Measurements from ENCODE around the gene MAN2A2.
A peak's percentile ranks its signal among the peaks of the same experiment; 100 is the strongest.
"Not testable (repeated sequence)": the region's sequence is repeated elsewhere in the genome, so short reads cannot be mapped to it uniquely, and the experiment has no call there.

Gene MAN2A2

DNA sequence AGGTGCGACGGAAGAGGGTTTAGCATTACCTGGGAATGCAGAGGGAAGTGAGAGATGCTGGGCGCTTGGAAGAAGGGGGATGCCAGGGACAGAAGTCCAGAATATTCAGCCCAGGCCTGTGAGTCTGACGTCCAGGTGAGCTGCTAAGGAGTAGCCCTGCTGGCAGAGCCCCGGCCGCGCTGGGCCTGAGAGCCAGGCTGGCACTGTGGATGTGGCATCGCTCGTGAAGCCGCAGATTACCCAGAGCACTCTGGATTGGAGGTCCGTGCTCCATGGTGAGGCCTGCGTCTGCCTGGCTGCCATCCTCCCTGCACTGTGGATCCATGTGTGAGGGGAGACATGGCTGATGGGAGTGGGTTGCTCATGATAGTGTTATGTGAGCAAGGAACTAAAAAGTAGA lies 14.5 kb downstream of the MAN2A2 start:
- H3K9me3 ChIP-seq (ENCODE audit: low read length): no peaks in the 10 kb centered on the region
- peaks cover 65% of the 10 kb centered on the region for H3K36me3 ChIP-seq (ENCODE audit: insufficient read depth, low read length)
- no peaks in the 10 kb centered on the region for H3K27me3 ChIP-seq (ENCODE audit: insufficient read depth, low read length)
- H3K4me3 ChIP-seq (ENCODE audit: low read length): no peak overlapping the region
- no peaks in the 10 kb centered on the region for H3K4me1 ChIP-seq (ENCODE audit: insufficient read depth, low read length)
- H2AFZ ChIP-seq (ENCODE audit: low read depth, low read length): no peak overlapping the region

DNA sequence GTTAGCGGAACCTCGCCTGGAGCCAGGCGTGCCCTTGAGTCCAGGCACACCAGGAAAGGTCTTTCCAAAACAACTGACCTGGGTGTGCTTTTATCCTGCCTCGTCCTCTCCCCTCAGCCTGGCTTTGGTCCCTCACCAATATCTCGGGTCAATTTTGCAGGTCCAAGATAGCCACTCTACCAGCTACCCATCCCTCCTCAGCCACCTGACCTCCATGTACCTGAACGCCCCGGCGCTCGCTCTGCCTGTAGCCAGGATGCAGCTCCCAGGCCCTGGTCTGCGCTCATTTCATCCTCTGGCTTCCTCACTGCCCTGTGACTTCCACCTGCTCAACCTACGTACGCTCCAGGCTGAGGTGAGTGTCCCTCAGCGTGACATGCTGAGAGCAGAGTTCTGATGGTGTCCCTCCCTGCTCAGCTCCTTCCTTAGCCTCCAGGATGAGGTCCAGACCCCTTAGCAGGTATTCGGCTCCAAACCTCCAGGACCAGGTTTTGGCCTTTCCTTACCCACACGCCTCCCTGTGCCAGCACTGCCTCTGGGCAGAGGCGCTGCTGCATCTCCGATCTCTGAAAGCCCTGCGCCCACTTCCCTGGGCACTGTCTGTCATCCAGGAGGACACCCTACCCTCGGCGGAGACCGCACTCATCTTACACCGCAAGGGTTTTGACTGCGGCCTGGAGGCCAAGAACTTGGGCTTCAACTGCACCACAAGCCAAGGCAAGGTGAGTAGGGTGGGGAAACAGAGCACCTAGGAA lies 15.1 kb downstream of the MAN2A2 start:
- Histone ChIP-seq H3K9me3 (ENCODE audit: low read length) (no peaks in the 10 kb centered on the region), H3K4me3 (ENCODE audit: low read length) (no peak overlapping the region), H3K27me3 (ENCODE audit: insufficient read depth, low read length) (no peaks in the 10 kb centered on the region), H3K36me3 (ENCODE audit: insufficient read depth, low read length) (peaks cover 59% of the 10 kb centered on the region), H3K4me1 (ENCODE audit: insufficient read depth, low read length) (no peaks in the 10 kb centered on the region), H2AFZ (ENCODE audit: low read depth, low read length) (no peak overlapping the region)

DNA sequence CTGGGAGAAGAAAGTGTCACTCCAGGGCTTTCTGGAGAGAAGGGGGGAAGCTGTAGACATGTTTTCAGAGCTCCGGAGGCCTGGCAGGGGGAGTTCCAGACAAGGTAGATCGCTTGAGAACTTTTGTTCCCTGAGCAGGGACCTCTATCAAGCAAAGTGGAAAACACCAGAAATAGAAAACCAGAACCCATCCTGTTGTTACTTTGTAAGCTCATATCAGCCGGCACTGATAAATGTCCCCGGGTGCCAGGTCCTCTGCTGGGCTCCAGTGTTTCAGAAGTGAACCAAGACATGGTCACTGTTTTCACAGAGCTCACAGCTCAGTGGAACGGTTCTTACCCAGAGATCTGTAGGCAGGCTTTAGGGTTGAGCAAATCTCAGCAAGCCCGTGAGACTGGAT lies 15.7 kb downstream of the MAN2A2 start:
- peaks cover 53% of the 10 kb centered on the region for H3K36me3 ChIP-seq (ENCODE audit: insufficient read depth, low read length)
- no peak overlapping the region for H3K4me3 ChIP-seq (ENCODE audit: low read length)
- no peaks in the 10 kb centered on the region for H3K27me3 ChIP-seq (ENCODE audit: insufficient read depth, low read length)
- no peaks in the 10 kb centered on the region for H3K9me3 ChIP-seq (ENCODE audit: low read length)
- no peaks in the 10 kb centered on the region for H3K4me1 ChIP-seq (ENCODE audit: insufficient read depth, low read length)
- no peak overlapping the region for H2AFZ ChIP-seq (ENCODE audit: low read depth, low read length)

DNA sequence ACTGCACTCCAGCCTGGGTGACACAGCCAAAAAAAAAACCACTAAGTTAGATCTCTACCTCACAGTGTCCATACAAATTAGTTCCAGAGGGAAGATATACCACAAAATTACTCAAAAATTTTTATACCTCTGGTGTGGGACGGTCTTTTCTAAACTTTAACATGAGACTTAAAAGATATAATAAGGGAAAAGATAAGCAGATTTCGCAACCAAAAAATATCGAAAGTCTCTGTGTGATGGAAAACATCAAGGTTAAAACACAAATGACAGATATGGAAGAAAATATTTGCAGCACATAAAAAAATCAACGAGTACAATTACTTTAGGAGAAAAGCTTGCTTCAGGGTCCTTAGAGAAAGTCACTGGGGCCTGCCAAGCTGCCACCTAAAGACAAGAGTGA lies 18.8 kb downstream of the MAN2A2 start:
- Histone ChIP-seq H3K27me3 (ENCODE audit: insufficient read depth, low read length) (no peaks in the 10 kb centered on the region), H3K9me3 (ENCODE audit: low read length) (no peaks in the 10 kb centered on the region), H3K4me3 (ENCODE audit: low read length) (no peak overlapping the region), H3K4me1 (ENCODE audit: insufficient read depth, low read length) (no peaks in the 10 kb centered on the region), H2AFZ (ENCODE audit: low read depth, low read length) (no peak overlapping the region), H3K36me3 (ENCODE audit: insufficient read depth, low read length) (peaks cover 37% of the 10 kb centered on the region)

- H3K27me3 ChIP-seq (ENCODE audit: insufficient read depth, low read length); H3K9me3 ChIP-seq (ENCODE audit: low read length); H3K4me1 ChIP-seq (ENCODE audit: insufficient read depth, low read length); H3K4me3 ChIP-seq (ENCODE audit: low read length); H2AFZ ChIP-seq (ENCODE audit: low read depth, low read length): not testable (repeated sequence)
- H3K36me3 ChIP-seq (ENCODE audit: insufficient read depth, low read length): peaks cover 28% of the 10 kb centered on the region
Observed at GRCh38 chr15:90922712-90923322, 19.7 kb downstream of the MAN2A2 start.

DNA sequence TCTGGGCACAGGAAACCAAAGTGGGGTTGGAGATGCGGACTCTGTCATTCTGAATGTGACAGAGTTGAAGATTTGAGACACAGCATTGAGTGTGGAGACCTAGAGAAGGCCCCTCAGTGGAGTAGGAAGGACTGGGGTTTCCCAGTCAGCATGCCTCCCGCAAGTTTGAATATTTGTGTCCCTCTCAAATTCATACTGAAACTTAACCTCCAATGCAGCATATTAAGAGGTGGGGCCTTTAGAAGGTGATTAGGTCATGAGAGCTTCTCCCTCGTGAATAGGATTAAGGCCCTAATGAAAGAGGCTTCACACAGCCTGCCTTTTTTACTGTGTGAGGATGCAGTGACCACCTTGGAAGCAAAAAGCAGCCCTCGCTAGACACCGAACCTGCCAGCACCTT lies 21.3 kb downstream of the MAN2A2 start:
- Histone ChIP-seq H3K4me1 (ENCODE audit: insufficient read depth, low read length) (no peaks in the 10 kb centered on the region), H3K9me3 (ENCODE audit: low read length) (no peaks in the 10 kb centered on the region)

DNA sequence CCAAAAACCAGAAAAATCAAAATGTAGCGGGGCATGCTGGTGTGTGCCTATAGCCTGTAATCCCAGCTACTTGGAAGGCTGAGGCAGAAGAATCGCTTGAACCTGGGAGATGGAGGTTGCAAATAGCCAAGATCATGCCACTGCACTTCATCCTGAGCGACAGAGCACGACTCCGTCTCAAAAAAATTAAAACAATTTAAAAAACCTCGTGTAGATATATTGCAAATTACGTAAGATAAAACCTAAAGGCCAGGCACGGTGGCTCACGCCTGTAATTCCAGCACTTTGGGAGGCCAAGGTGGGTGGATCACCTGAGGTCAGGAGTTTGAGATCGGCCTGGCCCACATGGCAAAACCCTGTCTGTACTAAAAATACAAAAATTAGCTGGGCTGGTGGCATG lies 23.7 kb downstream of the MAN2A2 start:
- not testable (repeated sequence) for H3K9me3 ChIP-seq (ENCODE audit: low read length); H2AFZ ChIP-seq (ENCODE audit: low read depth, low read length); H3K27me3 ChIP-seq (ENCODE audit: insufficient read depth, low read length); H3K36me3 ChIP-seq (ENCODE audit: insufficient read depth, low read length); H3K4me3 ChIP-seq (ENCODE audit: low read length); H3K4me1 ChIP-seq (ENCODE audit: insufficient read depth, low read length)

More for the DNA sequence above, 21.3 kb downstream of the MAN2A2 start:
- Histone ChIP-seq H2AFZ (ENCODE audit: low read depth, low read length) (no peak overlapping the region), H3K27me3 (ENCODE audit: insufficient read depth, low read length) (no peaks in the 10 kb centered on the region), H3K4me3 (ENCODE audit: low read length) (no peak overlapping the region), H3K36me3 (ENCODE audit: insufficient read depth, low read length) (peaks cover 18% of the 10 kb centered on the region)

DNA sequence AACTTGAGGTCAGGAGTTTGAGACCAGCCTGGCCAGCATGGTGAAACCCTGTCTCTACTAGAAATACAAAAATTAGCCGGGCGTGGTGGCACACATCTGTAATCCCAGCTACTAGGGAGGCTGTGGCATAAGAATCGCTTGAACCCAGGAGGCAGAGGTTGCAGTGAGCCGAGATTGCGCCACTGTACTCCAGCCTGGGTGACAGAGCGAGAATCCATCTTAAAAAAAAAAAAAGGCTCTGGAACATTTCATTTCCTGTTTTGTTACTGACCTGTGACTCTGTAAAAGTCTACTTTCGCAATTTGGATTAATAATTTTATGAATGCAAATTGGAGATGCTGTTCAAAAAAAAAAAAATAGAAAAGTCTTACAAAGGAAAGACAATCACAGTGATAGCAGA lies 25.0 kb downstream of the MAN2A2 start:
- not testable (repeated sequence) for H3K9me3 ChIP-seq (ENCODE audit: low read length)

DNA sequence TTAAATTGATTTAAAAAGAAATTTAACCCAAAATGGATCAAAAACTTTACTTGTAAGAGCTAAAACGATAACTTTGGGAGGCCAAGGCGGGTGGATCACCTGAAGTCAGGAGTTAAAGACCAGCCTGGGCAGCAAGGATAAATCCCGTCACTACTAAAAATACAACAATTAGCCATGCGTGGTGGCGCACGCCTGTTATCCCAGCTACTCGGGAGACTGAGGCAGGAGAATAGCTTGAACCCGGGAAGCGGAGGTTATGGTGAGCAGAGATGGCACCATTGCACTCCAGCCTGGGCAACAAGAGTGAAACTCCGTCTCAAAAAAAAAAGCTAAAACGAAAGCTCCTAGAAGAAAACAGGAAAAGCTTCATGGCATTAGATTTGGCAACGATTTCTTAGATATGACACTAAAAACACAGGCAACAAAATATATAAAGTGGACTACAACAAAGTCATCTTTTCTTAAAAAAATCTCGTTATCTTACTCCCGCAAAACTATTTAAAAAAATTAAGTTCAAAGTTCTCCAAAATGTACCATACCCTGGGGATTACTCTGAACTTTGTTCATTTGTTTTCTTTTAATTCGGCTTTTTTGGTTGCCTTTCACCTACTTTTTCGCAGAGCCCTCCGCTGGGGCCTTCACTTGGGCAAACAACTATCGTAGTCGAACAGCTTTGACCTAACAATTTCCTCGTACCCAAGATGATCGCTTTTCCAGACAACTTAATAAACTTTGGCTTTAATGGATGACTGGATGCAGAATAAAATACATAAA lies 26.3 kb downstream of the MAN2A2 start:
- Histone ChIP-seq H3K9me3 (ENCODE audit: low read length) (no peaks in the 10 kb centered on the region), H3K4me1 (ENCODE audit: insufficient read depth, low read length) (peaks cover 17% of the 10 kb centered on the region), H3K36me3 (ENCODE audit: insufficient read depth, low read length) (no peaks in the 10 kb centered on the region), H3K4me3 (ENCODE audit: low read length) (no peak overlapping the region), H3K27me3 (ENCODE audit: insufficient read depth, low read length) (no peaks in the 10 kb centered on the region), H2AFZ (ENCODE audit: low read depth, low read length) (no peak overlapping the region)

More for the DNA sequence above, 25.0 kb downstream of the MAN2A2 start:
- H3K36me3 ChIP-seq (ENCODE audit: insufficient read depth, low read length); H3K27me3 ChIP-seq (ENCODE audit: insufficient read depth, low read length); H2AFZ ChIP-seq (ENCODE audit: low read depth, low read length); H3K4me3 ChIP-seq (ENCODE audit: low read length): not testable (repeated sequence)
- H3K4me1 ChIP-seq (ENCODE audit: insufficient read depth, low read length): peaks cover 12% of the 10 kb centered on the region

DNA sequence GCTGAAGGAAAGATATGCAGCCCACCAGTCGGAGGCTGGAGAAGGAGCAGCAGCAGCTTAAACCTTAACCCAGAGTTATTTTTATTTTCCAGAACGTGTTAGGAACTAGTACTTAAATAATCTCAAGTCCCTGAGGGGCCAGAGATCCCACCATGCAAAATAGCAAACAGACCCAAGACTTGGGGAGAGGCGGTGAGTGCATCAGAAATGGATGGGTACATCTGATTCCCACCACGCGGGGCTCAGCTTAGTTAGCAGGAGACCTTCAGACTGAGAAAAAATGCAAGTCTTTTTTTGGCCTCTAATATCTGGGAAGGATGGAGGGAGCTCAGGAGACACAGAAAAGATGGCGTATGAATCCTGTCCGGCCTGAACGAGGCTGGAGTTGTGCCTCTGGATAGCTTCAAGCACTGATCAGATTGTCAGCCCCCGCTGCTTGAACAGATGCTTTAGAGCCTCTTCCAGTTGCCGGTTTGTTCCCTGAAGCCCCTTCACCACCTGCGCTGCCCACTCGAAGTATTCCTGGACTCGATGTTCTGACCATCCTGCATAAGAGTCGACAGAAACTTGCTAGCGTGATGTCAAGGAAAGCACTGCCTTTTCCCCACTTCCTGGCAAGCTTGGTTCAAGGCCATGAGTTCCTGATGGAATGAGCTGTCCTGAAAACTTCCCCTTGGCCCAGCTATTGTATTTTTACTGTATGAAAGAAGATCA lies 27.9 kb downstream of the MAN2A2 start:
- Histone ChIP-seq H3K4me1 (ENCODE audit: insufficient read depth, low read length) (peaks cover 28% of the 10 kb centered on the region), H3K4me3 (ENCODE audit: low read length) (peak overlapping the region; percentile 62), H3K9me3 (ENCODE audit: low read length) (no peaks in the 10 kb centered on the region), H2AFZ (ENCODE audit: low read depth, low read length) (no peak overlapping the region), H3K36me3 (ENCODE audit: insufficient read depth, low read length) (no peaks in the 10 kb centered on the region), H3K27me3 (ENCODE audit: insufficient read depth, low read length) (no peaks in the 10 kb centered on the region)

- Histone ChIP-seq H3K36me3 (ENCODE audit: insufficient read depth, low read length) (no peaks in the 10 kb centered on the region), H3K27me3 (ENCODE audit: insufficient read depth, low read length) (no peaks in the 10 kb centered on the region), H3K4me1 (ENCODE audit: insufficient read depth, low read length) (peaks cover 32% of the 10 kb centered on the region), H2AFZ (ENCODE audit: low read depth, low read length) (no peak overlapping the region), H3K9me3 (ENCODE audit: low read length) (no peaks in the 10 kb centered on the region), H3K4me3 (ENCODE audit: low read length) (peak overlapping the region; percentile 62)
Observed at GRCh38 chr15:90931575-90931827, 28.4 kb downstream of the MAN2A2 start.

DNA sequence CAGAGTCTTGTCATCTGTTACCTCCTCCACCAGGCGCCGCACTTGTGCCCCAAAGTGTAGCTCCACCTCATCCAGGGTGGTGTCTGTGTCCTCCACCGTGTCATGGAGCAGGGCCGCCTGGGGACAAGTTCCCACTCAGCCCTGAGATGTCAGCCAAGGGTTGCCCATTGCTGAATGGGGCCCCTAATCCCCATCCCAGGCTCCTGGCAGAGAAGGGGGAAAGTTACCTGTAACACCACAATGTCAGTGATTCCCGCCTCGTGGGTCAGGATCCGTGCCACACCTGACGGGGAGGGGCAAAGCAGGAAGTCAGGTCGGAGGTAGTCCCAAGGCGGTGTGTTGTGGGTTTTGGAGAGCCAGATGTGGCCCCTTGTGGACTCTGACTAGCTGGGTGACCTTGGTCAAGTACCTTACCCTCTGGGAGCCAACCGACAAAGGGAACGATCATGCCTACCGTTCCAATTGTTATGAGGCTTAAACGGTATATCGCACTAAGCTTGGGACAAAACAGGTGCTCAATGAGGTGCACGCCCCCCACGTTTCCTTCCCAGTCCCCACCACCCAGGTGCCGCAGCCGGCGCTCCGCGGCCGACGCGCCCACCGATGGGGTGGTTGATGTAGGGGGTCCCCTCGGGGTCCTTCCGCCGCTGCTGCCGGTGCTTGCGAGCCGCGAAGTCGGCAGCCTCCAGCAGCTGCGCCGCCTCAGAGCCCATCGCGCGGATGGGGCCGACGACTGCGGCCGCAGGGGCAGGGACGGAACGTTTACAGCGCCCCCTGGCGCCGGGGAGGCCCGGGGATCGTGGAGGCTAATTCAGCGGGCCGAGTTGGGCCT lies 28.9 kb downstream of the MAN2A2 start, which contains the start of gene HDDC3:
TSS of gene HDDC3 (minus strand) at position 722 of the 832 bp plus-strand sequence. CDS start at position 713, 9 bp downstream.
- peak within 1 kb of the TSS; percentile 83 for H2AFZ ChIP-seq (ENCODE audit: low read depth, low read length)
- no peaks in the 10 kb centered on the region for H3K36me3 ChIP-seq (ENCODE audit: insufficient read depth, low read length)
- H3K9me3 ChIP-seq (ENCODE audit: low read length): no peaks in the 10 kb centered on the region
- peaks cover 32% of the 10 kb centered on the region for H3K4me1 ChIP-seq (ENCODE audit: insufficient read depth, low read length)
- peak within 1 kb of the TSS; percentile 62 for H3K4me3 ChIP-seq (ENCODE audit: low read length)
- H3K27me3 ChIP-seq (ENCODE audit: insufficient read depth, low read length): no peaks in the 10 kb centered on the region
